CD14-positive monocyte (primary cell): ENCODE measurements around the gene KCNMA1. TPM values are rescaled to one million over a fixed set of nuclear protein-coding genes. Genes with fewer than 3 reads are reported as not detected.

ENCODE experiments used
- DNase-seq, 3 donors: peaks; one replicate each; pipeline ENCODE4 v3.0.0-alpha.2; 2011 to 2022
- H2AFZ ChIP-seq: 2 replicates; pipeline ENCODE4 v1.6.0; 2012; ENCODE audit warnings: mild to moderate bottlenecking, low read depth, low read length, inconsistent platforms; ENCODE audit not compliant: insufficient read depth, poor library complexity, severe bottlenecking
- H3K27ac ChIP-seq, 2 donors: 1 replicate in 1 of 2; 2 replicates in 1 of 2; pipeline ENCODE4 v1.5.1; 2012 to 2013; ENCODE audit warnings: low read length in 2 of 2, control low read depth in 1 of 2, inconsistent platforms in 1 of 2, low read depth in 1 of 2, mild to moderate bottlenecking in 1 of 2
- H3K27me3 ChIP-seq, 2 donors: one replicate each; pipeline versions ENCODE4 v1.6.0 to v1.6.1; 2011 to 2013; ENCODE audit warnings: low read length in 2 of 2; ENCODE audit not compliant: control insufficient read depth in 2 of 2, insufficient read depth in 2 of 2
- H3K36me3 ChIP-seq, 2 donors: replicated peaks in 1 of 2; 1 replicate in 1 of 2; 2 replicates in 1 of 2; pipeline versions ENCODE4 v1.5.1 to v1.6.1; 2012 to 2013; ENCODE audit warnings: low read length in 2 of 2, control low read depth in 1 of 2, inconsistent platforms in 1 of 2, mild to moderate bottlenecking in 1 of 2; ENCODE audit not compliant: insufficient read depth in 2 of 2, control insufficient read depth in 1 of 2
- H3K4me1 ChIP-seq, 2 donors: 1 replicate in 1 of 2; 2 replicates in 1 of 2; pipeline versions ENCODE4 v1.5.1 to v1.6.1; 2012 to 2013; ENCODE audit warnings: low read length in 2 of 2, control low read depth in 1 of 2, inconsistent platforms in 1 of 2, mild to moderate bottlenecking in 1 of 2, moderate library complexity in 1 of 2; ENCODE audit not compliant: insufficient read depth in 2 of 2, control insufficient read depth in 1 of 2
- H3K4me2 ChIP-seq: replicated peaks from 2 replicates; pipeline ENCODE3; 2012; ENCODE audit warnings: low read length, moderate library complexity, mild to moderate bottlenecking; ENCODE audit not compliant: poor library complexity, severe bottlenecking; ENCODE audit errors: extremely low read depth
- H3K4me3 ChIP-seq, 3 experiments: fragments of 200-600 bp in 1 of 3; sonication (generic) in 1 of 3; replicated peaks in 1 of 3; 1 replicate in 2 of 3; 2 replicates in 1 of 3; pipeline ENCODE4 v1.5.1; 2011 to 2013; ENCODE audit warnings: low read length in 3 of 3, mild to moderate bottlenecking in 3 of 3, control low read depth in 2 of 3, low read depth in 2 of 3, inconsistent platforms in 1 of 3, moderate library complexity in 1 of 3
- H3K79me2 ChIP-seq: 2 replicates; pipeline ENCODE4 v1.6.0; 2012; ENCODE audit warnings: mild to moderate bottlenecking, control low read depth, inconsistent platforms, low read length, moderate library complexity; ENCODE audit not compliant: insufficient read depth
- H3K9ac ChIP-seq: 2 replicates; pipeline ENCODE4 v1.6.0; 2017; ENCODE audit warnings: low read length, mild to moderate bottlenecking; ENCODE audit not compliant: insufficient read depth, poor library complexity, severe bottlenecking
- H3K9me3 ChIP-seq, 2 donors: replicated peaks in 1 of 2; 1 replicate in 1 of 2; 2 replicates in 1 of 2; pipeline versions ENCODE4 v1.5.1 to v1.6.1; 2012 to 2013; ENCODE audit warnings: low read length in 2 of 2, control low read depth in 1 of 2; ENCODE audit not compliant: control insufficient read depth in 1 of 2, insufficient read depth in 1 of 2
- H4K20me1 ChIP-seq: 2 replicates; pipeline ENCODE4 v1.6.0; 2012; ENCODE audit warnings: mild to moderate bottlenecking, low read length, control low read depth, moderate library complexity; ENCODE audit not compliant: insufficient read depth
- H3K27ac Mint-ChIP-seq, 7 donors: one replicate each; pipeline ENCODE4 v1.8.0; 2020; ENCODE audit warnings: mild to moderate bottlenecking in 7 of 7, mixed read lengths in 7 of 7, moderate library complexity in 6 of 7, inconsistent platforms in 2 of 7
- H3K27me3 Mint-ChIP-seq, 3 donors: one replicate each; pipeline ENCODE4 v1.8.0; 2021 to 2022; ENCODE audit warnings: low read depth in 3 of 3, mild to moderate bottlenecking in 3 of 3, mixed read lengths in 3 of 3, moderate library complexity in 3 of 3, inconsistent platforms in 1 of 3
- H3K36me3 Mint-ChIP-seq, 2 donors: one replicate each; pipeline ENCODE4 v1.8.0; 2020; ENCODE audit warnings: mixed read lengths in 2 of 2, inconsistent platforms in 1 of 2, mild to moderate bottlenecking in 1 of 2
- H3K4me1 Mint-ChIP-seq: one replicate; pipeline ENCODE4 v1.8.0; 2020; ENCODE audit warnings: mild to moderate bottlenecking, mixed read lengths
- H3K4me3 Mint-ChIP-seq, 2 donors: one replicate each; pipeline ENCODE4 v1.8.0; 2020; ENCODE audit warnings: mild to moderate bottlenecking in 2 of 2, mixed read lengths in 2 of 2, moderate library complexity in 1 of 2
- H3K9me3 Mint-ChIP-seq, 7 donors: one replicate each; pipeline ENCODE4 v1.8.0; 2020 to 2022; ENCODE audit warnings: mixed read lengths in 7 of 7, mild to moderate bottlenecking in 6 of 7, moderate library complexity in 6 of 7, inconsistent platforms in 2 of 7
- WGBS: methylation state at CpG from one replicate; pipeline ENCODE4 v1.1.5; 2013; ENCODE audit warnings: missing lambda C conversion rate; ENCODE audit not compliant: insufficient coverage; 5-methylcytosine and 5-hydroxymethylcytosine counted together
- intact Hi-C, 2 donors: fragments of 100-400 bp; cut with micrococcal nuclease; formaldehyde crosslinking; loops; one replicate each; pipeline versions ENCODE4 v1.15.0 to v1.15.1; 2023
- polyA plus RNA-seq, 3 donors: library from polyadenylated mRNA; depleted of rRNA in 1 of 3; unstranded in 2 of 3; stranded (reverse) in 1 of 3; fragments of 300-500 nt in 2 of 3; fragments of >200 nt in 1 of 3; fragmentation: Illumina TruSeq in 2 of 3; gene quantifications; 1 replicate in 2 of 3; 2 replicates in 1 of 3; pipeline ENCODE4 v1.2.3, GENCODE V29; 2012 to 2021
- TF ChIP-seq, protein P1 (sequence below): fragments of 200-600 bp; IDR thresholded peaks from one replicate; pipeline ENCODE4 v1.8.0; 2022; ENCODE audit warnings: antibody characterized with exemption, mild to moderate bottlenecking

The KCNMA1 gene
- polyA plus RNA-seq, 3 donors = 0.11 to 1.0 TPM; not detected in 1

DNA sequence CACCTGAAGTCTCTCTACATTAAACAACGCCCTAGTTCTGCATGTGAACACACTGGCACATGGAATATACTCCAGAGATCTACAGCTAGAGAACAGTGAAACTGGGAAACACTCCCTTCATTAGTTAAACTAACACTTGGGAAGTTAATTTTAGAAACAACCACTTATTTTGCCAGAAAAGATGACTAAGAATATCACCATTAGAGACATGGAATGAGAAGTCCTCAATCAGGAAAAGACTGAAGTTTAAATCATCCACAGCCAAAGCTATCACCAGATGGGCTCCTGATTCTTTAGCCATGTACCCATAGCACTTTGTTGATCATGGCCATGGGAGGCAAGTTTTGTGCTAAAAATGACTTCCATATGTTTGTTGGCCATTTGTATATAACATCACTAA lies 719.5 kb downstream of the KCNMA1 start:
- no peak overlapping the region for H3K4me3 Mint-ChIP-seq

DNA sequence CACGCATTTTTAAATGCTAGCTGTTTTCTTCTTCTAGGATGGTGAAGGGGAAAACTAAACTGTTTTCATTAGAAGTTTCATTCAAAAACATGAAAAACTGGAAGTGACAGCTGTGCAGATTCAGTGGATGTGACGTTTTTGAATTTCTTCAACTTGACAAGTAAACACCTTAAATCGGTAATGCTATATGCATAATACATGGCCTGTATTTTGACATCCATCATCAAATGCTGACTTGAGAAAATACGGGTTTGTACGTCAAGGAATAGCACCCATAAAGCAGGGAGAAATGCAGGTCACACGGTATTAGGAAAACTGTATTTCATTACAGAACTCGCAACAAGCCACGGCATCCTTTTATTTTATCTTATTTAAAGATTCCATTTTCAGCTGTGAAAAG lies 720.5 kb downstream of the KCNMA1 start:
- TF ChIP-seq, protein P1, sequence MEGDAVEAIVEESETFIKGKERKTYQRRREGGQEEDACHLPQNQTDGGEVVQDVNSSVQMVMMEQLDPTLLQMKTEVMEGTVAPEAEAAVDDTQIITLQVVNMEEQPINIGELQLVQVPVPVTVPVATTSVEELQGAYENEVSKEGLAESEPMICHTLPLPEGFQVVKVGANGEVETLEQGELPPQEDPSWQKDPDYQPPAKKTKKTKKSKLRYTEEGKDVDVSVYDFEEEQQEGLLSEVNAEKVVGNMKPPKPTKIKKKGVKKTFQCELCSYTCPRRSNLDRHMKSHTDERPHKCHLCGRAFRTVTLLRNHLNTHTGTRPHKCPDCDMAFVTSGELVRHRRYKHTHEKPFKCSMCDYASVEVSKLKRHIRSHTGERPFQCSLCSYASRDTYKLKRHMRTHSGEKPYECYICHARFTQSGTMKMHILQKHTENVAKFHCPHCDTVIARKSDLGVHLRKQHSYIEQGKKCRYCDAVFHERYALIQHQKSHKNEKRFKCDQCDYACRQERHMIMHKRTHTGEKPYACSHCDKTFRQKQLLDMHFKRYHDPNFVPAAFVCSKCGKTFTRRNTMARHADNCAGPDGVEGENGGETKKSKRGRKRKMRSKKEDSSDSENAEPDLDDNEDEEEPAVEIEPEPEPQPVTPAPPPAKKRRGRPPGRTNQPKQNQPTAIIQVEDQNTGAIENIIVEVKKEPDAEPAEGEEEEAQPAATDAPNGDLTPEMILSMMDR = no peak
- H4K20me1 ChIP-seq = no peaks in the 10 kb centered on the region
- no peak overlapping the region for H2AFZ ChIP-seq
- peaks cover 0 to 2% (median 0%) of the 10 kb centered on the region in 7 donors for H3K9me3 Mint-ChIP-seq
- H3K36me3 Mint-ChIP-seq = no peaks in the 10 kb centered on the region
- H3K4me3 ChIP-seq = no peak overlapping the region
- no peak overlapping the region for H3K9ac ChIP-seq
- no peak overlapping the region for H3K4me3 Mint-ChIP-seq
- no peaks in the 10 kb centered on the region for H3K9me3 ChIP-seq
- H3K27me3 ChIP-seq = no peaks in the 10 kb centered on the region
- H3K36me3 ChIP-seq = no peaks in the 10 kb centered on the region
- DNase-seq = no peak
- H3K27ac ChIP-seq = no peak overlapping the region
- intact Hi-C loops = no loop called here
- H3K27ac Mint-ChIP-seq = no peak overlapping the region
- 96% methylated on average over 4 of the region's 8 CpGs for WGBS
- H3K4me1 Mint-ChIP-seq = no peaks in the 10 kb centered on the region
- no peak overlapping the region for H3K4me2 ChIP-seq
- H3K79me2 ChIP-seq = no peaks in the 10 kb centered on the region
- peaks cover 2 to 9% (median 3%) of the 10 kb centered on the region in 3 donors for H3K27me3 Mint-ChIP-seq
- no peaks in the 10 kb centered on the region for H3K4me1 ChIP-seq

More for the DNA sequence above, 719.5 kb downstream of the KCNMA1 start:
- intact Hi-C loops = no loop called here
- no peaks in the 10 kb centered on the region for H3K36me3 Mint-ChIP-seq
- Histone ChIP-seq H3K36me3 (no peaks in the 10 kb centered on the region), H3K27ac (no peak overlapping the region), H3K4me2 (no peak overlapping the region), H3K27me3 (no peaks in the 10 kb centered on the region), H3K9ac (no peak overlapping the region), H4K20me1 (no peaks in the 10 kb centered on the region), H2AFZ (no peak overlapping the region), H3K9me3 (no peaks in the 10 kb centered on the region), H3K4me1 (no peaks in the 10 kb centered on the region), H3K79me2 (no peaks in the 10 kb centered on the region), H3K4me3 (no peak overlapping the region)
- WGBS = 86% methylated on average over 1 of the region's 1 CpG
- no peak for DNase-seq
- H3K27ac Mint-ChIP-seq = no peak overlapping the region
- no peaks in the 10 kb centered on the region for H3K4me1 Mint-ChIP-seq
- H3K9me3 Mint-ChIP-seq = peaks cover 0 to 2% (median 0%) of the 10 kb centered on the region in 7 donors
- TF ChIP-seq, protein P1 = no peak
- H3K27me3 Mint-ChIP-seq = peaks cover 2 to 9% (median 3%) of the 10 kb centered on the region in 3 donors
